KOPT-K1 (cell line): Measurements from ENCODE around the gene CRACR2A.

ENCODE experiments used
- H3K27ac ChIP-seq: fragments of 200-600 bp; sonication (generic); 2 replicates; pipeline ENCODE4 v1.5.1; 2016; ENCODE audit warnings: antibody characterized with exemption, mild to moderate bottlenecking, low read depth, low read length; ENCODE audit not compliant: poor library complexity, severe bottlenecking
- H3K36me3 ChIP-seq: fragments of 200-600 bp; sonication (generic); 2 replicates; pipeline ENCODE4 v1.5.1; 2017; ENCODE audit warnings: antibody characterized with exemption, mild to moderate bottlenecking, low read length, moderate library complexity; ENCODE audit not compliant: insufficient read depth
- H3K9me3 ChIP-seq: fragments of 200-600 bp; sonication (generic); 2 replicates; pipeline ENCODE4 v1.5.1; 2017; ENCODE audit warnings: antibody characterized with exemption, low read length, mild to moderate bottlenecking; ENCODE audit not compliant: insufficient read depth, poor library complexity, severe bottlenecking

CRACR2A gene

GRCh38 chr12:3622021-3622821, 130.7 kb downstream of the CRACR2A start:
- no peak overlapping the region for H3K27ac ChIP-seq
- no peaks in the 10 kb centered on the region for H3K9me3 ChIP-seq
- H3K36me3 ChIP-seq: peaks cover 51% of the 10 kb centered on the region; the same call in 1 of the 2 replicates

DNA sequence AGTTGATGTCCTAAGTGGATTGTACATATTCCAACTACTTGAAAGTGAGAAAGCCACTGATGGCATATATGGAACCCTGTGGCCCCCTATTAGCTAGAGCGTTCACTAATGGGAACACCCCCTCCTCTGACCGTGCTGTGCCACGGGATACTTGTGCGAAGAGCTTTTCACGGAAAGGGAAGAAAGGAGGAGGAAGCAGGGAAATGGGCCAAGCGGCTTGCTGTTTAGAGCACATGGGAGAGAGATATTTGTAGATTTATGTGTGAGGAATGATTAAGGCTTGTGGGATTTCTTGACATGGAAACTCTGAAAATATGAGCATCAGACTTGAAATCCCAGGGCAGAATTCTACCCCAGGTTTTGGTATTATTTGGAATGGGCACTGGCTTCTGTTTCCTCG, 132.1 kb downstream of the CRACR2A start:
- H3K27ac ChIP-seq: no peak overlapping the region
- H3K9me3 ChIP-seq: no peaks in the 10 kb centered on the region
- peaks cover 37% of the 10 kb centered on the region; the same call in 1 of the 2 replicates for H3K36me3 ChIP-seq

DNA sequence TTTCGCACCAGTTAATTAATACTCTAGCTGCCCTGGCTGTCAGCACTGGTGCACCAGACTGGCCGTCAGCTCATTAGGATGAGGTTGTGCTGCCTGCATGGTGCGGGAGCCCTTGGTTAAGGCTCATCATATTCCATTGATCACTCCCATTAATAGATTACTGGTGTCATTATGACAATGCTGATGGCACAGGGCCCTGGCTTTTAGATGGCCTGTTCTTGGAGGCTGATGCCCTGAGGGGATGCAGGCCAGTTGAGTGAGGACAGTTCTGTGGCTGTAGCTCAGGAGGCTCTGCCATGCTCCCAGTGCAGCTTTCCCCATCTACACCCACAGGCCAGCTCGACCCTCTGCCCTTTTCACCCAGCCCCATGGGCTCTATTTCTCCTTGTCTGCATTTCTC, 135.3 kb downstream of the CRACR2A start:
- Histone ChIP-seq H3K27ac (no peak overlapping the region), H3K36me3 (peaks cover 47% of the 10 kb centered on the region), H3K9me3 (no peaks in the 10 kb centered on the region)

DNA sequence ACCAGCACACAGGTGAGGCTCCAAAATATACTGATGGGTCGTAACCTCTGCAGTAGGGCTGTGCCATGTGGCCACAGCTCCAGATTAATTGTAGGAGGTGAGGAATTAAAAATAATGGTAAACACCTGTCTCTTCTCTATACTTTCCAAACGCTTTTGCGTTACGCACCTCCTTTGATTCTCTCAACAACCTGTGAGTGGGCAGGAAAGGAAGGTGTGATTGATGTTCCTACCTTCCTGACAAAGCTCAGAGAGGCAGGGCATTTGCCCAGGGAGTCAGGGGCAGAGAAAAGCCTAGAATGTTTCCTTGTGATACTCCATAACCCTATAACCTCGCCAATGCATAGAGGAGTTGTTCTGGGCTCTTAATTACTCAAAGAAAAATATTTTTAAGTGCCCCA, 137.0 kb downstream of the CRACR2A start:
- no peak overlapping the region for H3K27ac ChIP-seq
- no peaks in the 10 kb centered on the region for H3K9me3 ChIP-seq
- H3K36me3 ChIP-seq: peaks cover 37% of the 10 kb centered on the region

- Histone ChIP-seq H3K36me3 (peaks cover 35% of the 10 kb centered on the region), H3K9me3 (no peaks in the 10 kb centered on the region), H3K27ac (no peak overlapping the region)
Measured at GRCh38 chr12:3614806-3615466, 138.0 kb downstream of the CRACR2A start.

DNA sequence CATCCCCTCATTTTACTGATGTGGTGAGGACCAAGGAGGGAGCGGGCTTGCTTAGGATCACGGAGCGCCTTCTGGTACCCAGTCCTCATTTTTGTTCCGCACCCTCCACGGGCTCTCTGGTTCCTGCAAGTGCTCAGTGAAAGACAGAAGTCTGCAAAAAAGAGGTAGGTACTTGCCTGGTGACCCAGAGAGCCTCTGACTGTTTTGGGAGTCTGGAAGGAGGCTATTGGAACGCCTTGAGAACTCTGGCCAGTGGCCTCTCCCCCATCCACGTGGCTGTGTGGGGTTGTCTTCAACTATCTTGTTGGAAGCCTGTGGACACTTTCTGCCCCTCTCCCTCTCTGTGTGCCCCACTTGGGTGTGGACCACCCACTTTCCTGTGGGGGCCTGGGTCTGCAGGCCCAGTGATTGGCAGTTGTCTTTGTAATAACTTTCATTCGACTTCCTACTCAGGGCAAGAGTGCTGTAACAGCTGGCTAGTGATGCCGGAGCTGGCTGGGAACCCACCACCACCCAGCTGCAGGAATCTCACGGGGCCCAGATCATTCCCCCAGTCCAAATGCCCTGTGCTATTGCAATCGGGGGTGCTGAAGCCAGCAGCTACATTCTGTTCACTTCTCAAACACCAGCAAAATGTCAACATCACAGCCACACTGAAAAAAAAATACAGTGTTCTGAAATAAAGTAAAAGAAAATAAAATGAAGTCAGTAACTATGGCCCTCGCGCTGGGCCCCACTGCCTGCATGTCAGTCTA, 139.1 kb downstream of the CRACR2A start:
- H3K9me3 ChIP-seq: no peaks in the 10 kb centered on the region
- peaks cover 24% of the 10 kb centered on the region for H3K36me3 ChIP-seq
- no peak overlapping the region for H3K27ac ChIP-seq

GRCh38 chr12:3611860-3612703, 140.8 kb downstream of the CRACR2A start:
- H3K27ac ChIP-seq: no peak overlapping the region
- H3K9me3 ChIP-seq: no peaks in the 10 kb centered on the region
- H3K36me3 ChIP-seq: peaks cover 24% of the 10 kb centered on the region

- Histone ChIP-seq H3K36me3 (no peaks in the 10 kb centered on the region), H3K27ac (no peak overlapping the region), H3K9me3 (no peaks in the 10 kb centered on the region)
Measured at GRCh38 chr12:3607821-3608220, 145.1 kb downstream of the CRACR2A start.

DNA sequence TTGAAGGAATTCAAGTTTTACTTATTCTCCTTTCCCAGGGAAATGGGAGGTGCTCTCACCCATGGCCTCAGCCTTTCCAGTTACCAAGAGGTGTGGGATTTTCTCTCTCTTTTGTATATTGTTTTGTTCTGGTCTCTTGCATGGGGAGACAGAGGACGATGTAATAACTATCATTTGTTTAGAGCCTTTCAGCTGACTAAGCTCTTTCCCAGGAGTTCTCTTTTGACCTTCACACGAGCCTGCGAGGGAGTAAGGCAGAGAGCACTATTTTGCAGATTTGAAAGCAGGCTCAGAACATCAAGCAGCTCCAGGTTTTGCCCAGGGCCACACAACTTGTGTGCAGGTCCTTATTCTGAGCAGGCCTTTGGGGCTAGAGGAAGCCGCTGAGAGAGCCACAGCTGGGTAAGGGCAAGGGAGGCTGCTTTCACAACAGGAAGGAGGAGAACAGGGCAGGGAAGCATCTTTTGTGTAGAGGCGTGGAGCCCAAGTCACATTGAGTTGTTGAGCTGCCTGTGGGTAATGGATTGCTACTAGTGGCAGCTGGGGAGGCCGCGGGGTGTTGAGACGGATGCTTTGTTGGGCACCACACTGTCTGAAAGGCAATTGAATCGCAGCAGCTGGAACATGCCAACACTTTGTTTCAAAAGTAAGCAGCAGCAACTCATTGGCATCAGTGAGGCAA, 145.7 kb downstream of the CRACR2A start:
- Histone ChIP-seq H3K9me3 (no peaks in the 10 kb centered on the region), H3K36me3 (no peaks in the 10 kb centered on the region), H3K27ac (no peak overlapping the region)

DNA sequence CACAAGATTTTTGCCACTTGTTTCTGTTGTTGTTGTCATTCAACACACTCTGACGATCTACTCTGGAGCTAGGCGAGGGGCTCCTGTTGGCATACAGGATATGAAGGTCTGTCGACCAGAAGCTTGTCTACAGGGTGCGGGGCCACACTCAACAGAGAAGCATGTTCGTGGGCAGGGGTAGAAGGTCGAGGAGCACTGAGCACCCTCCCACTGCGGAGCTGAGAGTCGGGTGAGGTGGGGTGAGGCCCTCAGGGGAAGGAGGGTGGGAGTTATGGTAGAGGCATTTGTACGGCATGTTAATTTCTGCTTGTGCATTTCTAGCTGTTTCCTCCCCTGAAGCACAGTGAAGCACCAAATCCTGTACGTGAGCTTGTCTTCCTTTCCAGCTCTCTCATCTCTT, 146.8 kb downstream of the CRACR2A start:
- Histone ChIP-seq H3K27ac (no peak overlapping the region), H3K9me3 (no peaks in the 10 kb centered on the region), H3K36me3 (no peaks in the 10 kb centered on the region)

DNA sequence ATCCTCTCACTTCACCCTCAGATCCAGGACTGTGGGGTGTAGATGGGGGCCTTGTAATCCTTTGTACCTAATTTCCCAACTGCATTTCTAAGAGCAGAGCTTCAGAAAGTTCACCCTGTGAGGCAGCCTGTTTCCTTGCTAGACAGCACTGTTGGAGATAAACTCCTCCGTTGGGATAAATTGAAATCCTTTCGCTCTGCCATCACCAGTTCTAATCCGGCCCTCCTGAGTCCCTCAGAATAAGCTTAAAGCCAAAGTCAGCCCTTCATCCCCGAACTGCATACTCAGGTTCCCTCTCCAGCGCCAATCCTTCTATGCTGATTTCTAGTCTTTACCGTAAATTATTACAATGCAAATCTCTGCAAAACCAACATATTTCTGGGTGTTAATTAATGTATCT, 147.2 kb downstream of the CRACR2A start:
- Histone ChIP-seq H3K9me3 (no peaks in the 10 kb centered on the region), H3K36me3 (no peaks in the 10 kb centered on the region), H3K27ac (no peak overlapping the region)

DNA sequence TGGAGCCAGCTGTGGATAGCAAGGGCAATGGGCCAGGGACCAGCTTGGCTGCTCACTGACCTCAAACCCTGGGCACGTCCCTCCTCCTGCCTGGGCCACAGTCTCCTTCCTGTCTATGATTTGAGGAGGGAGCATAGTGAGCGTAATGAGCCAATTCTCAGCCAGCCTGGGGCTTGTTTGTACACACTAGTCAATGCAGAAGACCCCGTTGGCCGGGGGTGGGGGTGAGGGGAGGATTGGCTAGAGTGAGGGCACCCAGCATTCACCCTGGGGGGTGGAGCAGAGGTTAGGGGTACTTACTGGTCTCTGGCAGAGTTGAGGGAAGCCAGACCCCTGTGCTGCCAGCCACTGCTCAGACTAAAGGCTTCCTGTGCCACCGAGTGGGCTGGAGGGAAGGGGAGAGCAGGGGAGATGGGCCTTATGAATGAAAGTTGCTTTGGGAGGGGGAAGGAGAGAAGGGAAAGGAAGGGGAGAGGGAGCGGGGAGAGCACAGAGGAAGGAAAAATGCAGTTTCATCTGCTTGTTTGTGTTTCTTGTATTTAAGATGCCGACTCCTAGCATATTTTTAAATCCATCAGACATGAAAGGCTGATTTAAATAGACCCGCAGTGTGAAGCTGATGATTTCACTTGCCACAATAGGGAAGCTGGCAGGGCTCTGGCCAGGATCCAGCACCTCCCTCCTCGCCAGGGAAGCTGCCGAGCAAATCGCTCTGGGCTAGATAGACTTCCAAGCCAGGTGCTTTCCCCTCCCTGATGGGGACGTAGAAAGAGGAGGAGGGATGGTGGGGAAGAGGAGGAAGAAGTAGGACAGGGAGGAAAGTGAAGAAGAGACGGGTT, 147.9 kb downstream of the CRACR2A start:
- no peak overlapping the region for H3K27ac ChIP-seq
- H3K9me3 ChIP-seq: no peaks in the 10 kb centered on the region
- no peaks in the 10 kb centered on the region for H3K36me3 ChIP-seq

GRCh38 chr12:3604286-3604685, 148.6 kb downstream of the CRACR2A start:
- no peaks in the 10 kb centered on the region for H3K9me3 ChIP-seq
- H3K36me3 ChIP-seq: no peaks in the 10 kb centered on the region
- H3K27ac ChIP-seq: no peak overlapping the region
